GM21737 (cell line): ENCODE data around the gene SNAI3.

ENCODE experiments used
- ATAC-seq: cut with Tn5 transposase; IDR thresholded peaks from one replicate; pipeline ENCODE4 v1.9.1; 2021; ENCODE audit warnings: mild to moderate bottlenecking, moderate library complexity; ENCODE audit not compliant: unreplicated experiment

Gene SNAI3

DNA sequence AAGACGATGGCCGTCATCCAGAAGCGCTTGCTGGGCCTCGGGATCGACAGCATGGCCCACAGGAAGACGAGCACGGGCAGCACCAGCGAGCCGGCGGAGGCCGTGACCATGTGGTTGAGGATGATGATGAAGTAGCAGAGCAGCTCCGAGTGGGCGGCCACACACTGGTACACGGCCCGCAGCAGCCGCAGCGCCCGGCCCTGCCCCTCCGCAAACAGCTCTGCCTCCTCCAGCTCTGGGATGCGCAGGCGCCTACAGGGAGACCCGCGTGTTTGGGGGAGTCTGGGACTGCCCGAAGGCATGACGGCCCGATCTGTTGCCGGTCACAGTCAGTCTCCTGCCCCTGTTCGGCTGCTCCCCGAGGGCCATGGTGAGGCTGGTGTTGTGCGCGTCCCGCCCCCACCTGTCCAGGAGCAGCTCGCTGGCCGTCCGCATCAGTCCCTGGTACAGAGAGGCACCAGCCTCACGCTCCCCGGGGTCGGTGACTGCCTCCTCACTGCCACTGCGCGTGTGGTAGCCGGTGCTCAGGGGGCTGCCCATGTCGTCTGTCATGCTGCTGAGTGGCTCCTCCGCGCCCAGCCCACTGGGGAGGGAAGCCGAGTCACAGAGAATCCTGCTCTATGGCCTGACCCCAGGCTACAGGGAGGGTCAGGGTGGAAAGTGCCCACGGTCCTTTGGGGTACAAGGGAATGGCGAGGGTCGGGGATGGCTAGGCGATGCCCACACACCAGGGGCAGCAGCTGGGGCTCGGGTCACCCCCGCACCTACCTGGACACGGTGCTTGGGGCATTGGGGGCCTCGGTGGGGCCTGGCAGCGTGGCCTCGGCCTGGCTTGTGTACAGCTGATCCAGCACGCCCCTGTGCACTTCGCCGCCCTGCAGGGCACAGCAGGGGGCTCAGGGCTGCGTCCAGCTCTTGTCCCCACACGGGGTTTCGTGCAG, 35.8 kb upstream of the SNAI3 start:
- no peak for ATAC-seq

GRCh38 chr16:88721236-88721635, 34.9 kb upstream of the SNAI3 start:
- ATAC-seq, result no peak

- no peak for ATAC-seq
These were observed 34.2 kb upstream of the SNAI3 start for GRCh38 chr16:88720396-88720970.

DNA sequence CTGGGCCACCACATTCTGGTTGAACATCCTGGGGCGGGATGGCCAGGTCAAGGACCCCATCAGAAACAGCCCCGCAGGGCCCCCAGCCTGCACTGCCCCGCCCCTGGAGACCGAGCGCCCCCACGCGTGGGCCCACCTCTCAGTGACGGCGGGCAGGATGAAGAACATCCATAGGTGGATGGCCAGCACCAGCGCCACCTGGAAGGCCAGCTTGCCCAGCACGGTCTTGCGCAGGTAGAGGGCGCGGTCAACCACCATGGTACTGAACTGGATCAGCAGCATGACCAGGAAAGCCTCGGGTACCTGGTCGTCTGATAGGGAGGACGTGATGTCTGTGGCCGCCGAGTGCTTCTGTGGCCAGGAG, 33.6 kb upstream of the SNAI3 start:
- ATAC-seq, result no peak

- ATAC-seq, result no peak
These were observed 33.1 kb upstream of the SNAI3 start for GRCh38 chr16:88719267-88719932.

DNA sequence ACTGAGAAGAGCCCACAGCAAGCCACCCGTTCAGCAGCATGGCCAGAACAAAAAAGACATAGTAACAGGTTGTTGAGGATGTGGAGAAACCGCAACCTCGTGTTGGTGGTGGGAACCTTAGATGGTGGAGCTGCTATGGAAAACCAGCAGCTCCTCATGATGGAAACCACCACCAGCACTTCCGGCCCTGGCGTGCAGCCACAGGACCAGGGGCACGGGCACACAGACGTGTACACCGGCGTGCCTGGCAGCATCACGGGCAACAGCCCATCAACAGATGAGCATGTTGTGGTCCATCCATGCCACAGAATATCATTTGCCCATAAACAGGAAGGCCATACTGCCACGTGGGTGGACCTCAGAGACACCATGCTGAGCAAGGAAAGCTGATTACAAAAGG, 31.9 kb upstream of the SNAI3 start:
- no peak for ATAC-seq

DNA sequence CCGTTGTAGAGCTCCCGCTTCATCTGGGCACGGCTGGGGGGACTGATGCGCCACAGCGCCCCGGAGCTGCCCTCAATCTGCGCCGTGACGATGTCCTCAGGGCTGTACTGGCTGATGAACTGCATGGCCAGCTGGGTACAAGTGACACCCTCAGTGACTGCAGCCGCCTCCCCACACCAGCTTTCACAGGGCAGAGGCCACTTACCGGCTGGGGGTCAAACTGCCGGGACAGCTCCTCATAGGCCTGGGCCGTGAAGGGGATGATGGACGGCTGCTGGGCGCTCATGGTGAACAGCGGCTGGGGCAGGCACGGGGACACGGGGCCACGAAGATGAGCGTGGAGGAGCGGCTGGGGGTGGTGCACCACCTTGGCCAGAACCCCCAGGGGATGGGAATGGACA, 30.3 kb upstream of the SNAI3 start:
- no peak for ATAC-seq

DNA sequence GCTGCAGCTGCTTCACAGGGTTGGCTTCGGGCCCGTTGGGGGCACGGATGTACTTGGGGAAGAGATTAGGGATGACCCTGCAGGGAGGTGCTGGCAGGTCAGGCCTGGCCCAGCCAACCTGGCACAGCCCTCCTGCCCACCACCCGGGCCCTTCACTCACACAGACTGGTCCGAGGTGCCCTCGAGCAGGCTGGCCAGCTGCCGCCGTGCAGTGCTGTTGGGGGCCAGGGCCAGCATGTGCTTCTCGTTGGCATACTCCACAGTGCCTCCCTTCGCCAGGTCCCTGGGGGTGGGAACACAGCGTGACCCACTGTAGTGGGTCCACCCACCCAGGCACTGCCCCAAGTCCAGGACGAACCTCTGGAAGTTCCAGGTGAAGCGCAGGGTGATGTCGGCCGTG, 29.9 kb upstream of the SNAI3 start:
- ATAC-seq, result no peak

DNA sequence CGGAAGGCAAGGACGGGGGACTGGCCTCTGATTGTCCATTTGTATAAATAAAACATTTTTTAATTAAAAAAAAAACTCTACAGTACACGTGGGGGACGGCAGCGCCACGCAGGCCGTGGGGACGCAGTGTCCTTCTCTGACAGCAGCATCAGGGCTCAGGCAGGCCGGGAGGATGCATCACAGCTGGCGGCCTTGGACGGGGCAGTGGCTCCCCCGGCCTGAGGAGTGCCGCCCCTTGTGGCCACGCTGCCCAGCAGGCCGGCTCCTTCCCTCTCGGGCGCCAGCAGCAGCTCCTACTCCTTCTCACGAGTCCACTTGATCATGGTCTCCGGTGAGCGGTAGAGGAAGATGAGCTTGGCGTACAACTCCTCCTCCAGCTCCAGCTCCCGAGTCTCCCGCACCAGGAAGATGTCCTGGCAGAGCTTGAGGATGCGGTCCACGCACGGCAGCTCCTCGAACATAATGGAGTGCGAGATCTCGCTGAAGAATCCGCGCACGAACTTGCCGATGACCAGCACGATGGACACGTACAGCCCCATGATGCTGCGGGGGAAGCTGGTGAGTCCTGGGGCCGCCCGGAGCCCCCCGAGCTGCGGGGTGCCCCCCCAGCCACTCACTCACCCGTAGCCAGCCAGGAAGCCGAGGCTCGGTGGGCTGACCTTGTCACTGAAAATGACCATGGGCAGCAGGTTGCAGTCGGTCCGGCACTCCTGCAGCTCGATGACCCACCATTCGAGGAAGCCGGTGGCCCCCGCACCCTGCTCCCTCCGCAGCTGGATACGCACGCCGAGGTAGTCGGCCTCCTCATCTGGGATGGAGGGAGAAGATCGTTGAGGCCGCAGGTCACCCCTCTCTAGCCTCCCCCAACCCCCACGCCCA, 29.2 kb upstream of the SNAI3 start:
- no peak for ATAC-seq

- ATAC-seq, result no peak
These were observed 28.4 kb upstream of the SNAI3 start for GRCh38 chr16:88714420-88715302.

GRCh38 chr16:88713568-88714419, 27.5 kb upstream of the SNAI3 start:
- ATAC-seq, result no peak

DNA sequence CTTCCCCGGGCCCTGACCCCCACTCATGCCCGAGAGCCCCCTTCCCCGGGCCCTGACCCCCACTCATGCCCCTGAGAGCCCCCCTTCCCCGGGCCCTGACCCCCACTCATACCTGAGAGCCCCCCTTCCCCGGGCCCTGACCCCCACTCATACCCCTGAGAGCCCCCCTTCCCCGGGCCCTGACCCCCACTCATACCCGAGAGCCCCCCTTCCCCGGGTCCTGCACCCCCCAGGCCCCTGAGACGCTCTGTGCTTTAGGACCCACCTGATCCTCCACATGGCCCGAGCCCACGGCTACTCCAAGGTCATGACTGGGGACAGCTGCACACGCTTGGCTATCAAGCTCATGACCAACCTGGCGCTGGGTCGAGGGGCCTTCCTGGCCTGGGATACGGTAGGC, 26.7 kb upstream of the SNAI3 start:
- ATAC-seq, result no peak

GRCh38 chr16:88712362-88712979, 26.2 kb upstream of the SNAI3 start:
- ATAC-seq, result no peak

DNA sequence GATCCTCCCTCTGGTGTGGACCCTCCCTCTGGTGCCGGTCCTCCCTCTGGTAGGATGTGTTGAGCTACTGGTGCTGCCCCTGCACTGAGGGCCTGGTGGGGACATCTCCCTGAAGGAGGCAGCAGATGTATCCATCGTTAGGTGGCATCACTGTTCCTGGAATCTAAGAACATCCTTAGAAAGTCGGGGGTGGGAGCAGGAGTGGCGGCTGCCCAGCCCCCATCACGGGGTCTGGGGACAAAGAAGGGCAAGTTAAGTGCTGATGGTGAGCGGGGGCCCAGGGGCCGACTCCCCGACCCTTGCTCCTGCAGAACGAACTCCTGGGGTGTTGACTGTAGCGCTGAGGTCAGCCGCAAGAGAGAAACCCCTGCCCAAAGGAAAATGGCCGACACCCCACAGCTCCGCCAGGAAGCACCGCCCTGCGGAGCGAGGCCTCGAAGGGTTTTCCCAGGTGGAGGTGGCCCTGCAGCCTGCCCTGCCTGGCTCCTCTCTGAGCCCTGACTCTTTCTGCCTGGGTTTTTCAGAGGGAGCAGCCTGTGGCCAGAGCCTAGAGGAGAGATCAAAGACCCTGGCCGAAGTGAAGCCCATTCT, 25.5 kb upstream of the SNAI3 start:
- no peak for ATAC-seq

DNA sequence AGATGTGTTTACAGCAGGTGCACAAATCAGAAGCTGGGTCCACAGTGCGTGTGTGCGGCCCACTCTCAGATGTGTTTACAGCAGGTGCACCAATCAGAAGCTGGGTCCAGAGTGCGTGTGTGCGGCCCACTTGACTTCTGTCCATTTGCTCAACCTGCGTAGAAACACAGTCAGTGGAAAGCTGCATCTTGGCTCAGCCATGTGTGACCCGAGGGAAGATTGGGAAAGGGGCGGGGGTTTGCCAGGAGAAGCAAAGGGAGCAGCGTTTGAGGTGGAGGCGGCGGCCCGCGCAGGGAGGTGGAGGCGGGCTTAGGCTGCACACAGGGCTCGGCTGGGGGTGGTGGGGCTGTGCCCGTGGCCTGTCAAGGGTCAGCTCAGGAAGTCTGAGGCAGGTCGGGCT, 24.2 kb upstream of the SNAI3 start:
- ATAC-seq, result no peak

DNA sequence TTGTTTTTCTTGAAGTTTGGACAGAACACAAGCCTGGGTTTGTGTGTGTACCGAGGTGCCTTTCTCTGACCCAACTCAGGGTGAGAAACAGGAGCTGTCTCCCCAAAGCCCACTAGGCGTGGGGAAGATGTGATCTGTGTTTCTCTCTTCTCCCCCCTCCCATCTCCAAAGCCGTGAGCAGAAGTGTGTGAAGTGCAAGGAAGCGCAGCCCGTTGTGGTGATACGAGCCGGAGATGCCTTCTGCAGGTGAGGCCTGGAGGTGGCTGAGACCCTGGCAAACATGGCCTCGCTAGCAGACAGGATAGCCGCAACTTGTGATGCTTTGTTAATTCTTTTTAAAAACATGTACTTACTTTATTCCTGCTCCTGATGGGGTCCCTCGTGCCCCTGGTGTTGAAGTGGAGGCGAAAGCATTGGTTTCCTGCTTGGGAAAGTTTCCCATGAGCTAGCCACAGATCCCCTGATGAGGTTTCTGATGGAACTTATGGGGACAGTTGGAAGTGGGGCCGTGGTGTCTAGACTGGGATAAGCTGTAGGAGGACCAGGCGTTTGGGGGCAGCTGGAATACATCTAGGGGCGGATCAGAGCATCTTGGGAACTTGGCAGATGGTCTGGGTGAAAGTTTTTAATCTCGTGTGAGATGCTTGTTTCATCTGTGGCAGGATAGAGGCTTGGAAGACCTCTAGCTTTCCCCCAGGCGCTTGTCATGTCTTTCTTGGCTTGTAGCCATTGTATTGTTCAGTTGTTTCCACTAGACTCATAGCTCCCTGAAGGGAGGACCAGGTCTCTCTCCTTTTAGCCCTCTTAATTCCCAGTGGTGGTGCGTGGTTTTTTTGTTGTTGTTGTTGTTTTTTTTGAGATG, 20.9 kb upstream of the SNAI3 start:
- ATAC-seq, result no peak

GRCh38 chr16:88706229-88706964, 20.1 kb upstream of the SNAI3 start, which contains the start of the genes CTU2 and RNF166:
TSS of gene CTU2 (plus strand) at chr16:88706503. CDS start at chr16:88706531, 28 bp downstream.
TSS of gene RNF166 (minus strand) at chr16:88706408. CDS start at chr16:88706325, 83 bp downstream.
- peak; percentile 49 for ATAC-seq
